HG02938 (cell line): Measurements from ENCODE around the gene AMOTL2.

Experiments used
- ATAC-seq: cut with Tn5 transposase; IDR thresholded peaks from one replicate; pipeline ENCODE4 v1.9.1; 2021; ENCODE audit warnings: mild to moderate bottlenecking, moderate library complexity; ENCODE audit not compliant: unreplicated experiment

AMOTL2 gene

DNA sequence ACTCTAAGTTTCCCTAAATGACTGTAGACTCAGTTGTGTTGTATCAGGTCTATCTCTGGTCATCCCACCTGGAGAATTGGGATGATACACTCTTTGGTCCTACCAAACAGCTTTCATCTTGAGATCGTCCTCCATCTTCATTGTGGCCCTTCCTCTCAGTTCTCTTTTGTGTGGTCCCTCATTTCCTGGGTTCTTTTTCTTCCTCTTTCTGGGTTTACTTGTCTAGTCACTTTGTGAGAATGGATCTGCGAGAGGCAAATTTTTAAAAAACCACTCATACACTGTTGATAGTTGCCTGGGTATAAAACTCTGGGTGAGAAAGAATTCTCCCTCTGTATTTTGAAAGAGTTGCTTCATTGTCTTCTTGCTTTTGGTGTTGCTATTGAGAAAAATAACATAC lies 6.0 kb upstream of the AMOTL2 start:
- no peak for ATAC-seq

DNA sequence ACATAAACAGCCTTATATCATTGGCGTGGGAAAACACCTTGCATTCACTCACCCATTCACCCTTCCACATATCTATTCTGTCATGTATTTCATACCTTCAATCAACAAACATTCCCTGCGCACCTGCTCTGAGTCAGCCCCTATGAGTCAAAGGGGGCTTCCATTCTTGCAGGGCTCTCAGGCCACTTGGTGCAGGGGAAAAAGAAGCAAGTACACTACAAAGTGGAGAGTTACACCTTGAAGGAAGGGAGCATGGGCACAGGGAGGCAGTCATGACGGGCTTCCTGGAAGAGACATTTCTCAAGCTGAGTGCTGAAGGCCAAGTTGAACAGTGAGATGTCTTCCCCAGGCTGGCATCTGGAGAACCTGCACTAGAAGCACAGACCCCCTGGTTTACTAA lies 4.6 kb upstream of the AMOTL2 start:
- ATAC-seq: no peak

DNA sequence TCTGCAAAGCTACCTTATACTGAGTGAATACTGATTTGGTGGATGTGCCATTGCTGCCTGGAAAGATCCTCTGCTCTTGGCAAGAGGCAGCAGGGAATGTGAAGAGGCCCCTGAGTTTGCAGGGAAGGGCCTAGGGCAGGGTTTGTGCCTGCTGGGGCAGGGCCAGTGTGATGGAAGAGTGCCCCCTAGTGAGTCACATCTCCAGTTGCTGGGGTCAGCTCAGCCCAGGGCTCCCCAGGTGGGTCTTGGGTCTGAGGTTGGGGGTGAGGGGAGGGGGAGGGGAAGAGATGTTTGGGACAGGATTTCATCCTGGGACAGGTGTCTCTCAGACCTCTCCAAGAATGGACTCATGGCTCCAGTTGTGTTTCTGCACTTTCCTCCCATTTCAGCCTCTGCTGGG lies 4.1 kb upstream of the AMOTL2 start:
- no peak for ATAC-seq

DNA sequence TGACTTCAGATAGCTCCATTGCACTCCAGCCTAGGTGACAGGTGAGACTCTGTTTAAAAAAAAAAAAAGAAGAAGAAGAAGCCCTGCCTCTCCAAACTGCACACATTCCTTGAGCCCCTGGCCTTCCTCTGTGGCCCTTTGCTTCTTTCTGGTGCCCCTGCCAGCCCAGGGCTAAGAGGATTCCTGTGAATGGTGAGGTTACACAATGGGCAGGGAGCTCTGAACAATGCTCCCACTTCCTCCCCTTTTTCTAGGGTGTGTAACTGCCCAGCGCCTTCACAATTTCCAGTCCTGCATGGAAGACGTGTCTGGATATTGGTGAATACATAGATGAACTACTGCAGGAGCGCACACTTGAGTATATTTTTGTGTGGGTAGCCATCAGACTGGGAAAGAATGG lies 3.6 kb upstream of the AMOTL2 start:
- ATAC-seq: no peak

DNA sequence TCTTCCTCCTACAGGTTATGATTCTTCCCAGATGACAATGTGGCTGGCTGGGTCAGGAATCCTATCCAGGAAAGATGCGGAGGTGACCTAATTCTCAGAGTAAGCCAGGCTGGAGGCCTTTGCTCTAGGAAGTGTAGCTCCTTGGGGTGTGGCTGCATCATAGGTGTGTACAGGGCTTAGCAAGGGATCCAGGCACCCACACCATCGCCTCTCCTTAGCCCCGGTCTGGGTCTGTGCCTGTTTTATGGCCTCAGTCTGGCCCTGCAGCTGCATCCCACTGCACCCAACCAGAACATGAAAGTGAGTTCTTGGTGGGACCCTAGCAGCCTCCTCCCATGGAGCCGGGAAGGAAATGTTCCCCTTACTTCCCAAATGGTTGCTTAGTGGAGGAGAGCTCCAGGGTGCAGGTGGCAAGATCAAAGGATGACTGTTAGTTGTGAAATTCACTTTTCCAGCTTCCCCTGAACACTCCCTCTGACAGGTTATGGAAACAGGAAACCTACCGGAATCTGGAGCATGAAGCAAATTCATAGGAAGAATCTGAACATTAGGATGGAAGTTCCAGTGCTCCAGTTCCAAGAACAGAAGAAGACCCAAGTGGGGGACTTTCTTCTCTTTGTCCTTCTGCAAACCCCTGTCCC lies 2.7 kb upstream of the AMOTL2 start:
- ATAC-seq: no peak

DNA sequence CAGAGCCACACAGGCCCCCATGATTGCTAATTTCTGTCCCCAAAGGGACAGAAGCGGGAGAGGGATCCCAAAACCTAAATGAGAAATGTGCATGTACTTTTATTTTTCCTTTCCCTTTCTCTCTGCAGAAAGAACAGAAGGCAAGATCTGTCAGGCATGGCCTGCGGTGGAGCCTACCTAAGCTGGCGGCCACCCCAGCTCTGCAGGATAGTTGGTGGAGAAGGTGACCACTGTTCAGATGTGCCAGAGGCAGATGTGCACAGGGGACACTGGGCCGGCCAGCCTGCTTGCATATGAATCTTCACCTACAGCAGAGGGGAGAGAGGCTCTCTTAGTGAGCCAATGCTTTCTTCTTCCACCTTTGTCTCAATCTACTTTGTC lies 2.1 kb upstream of the AMOTL2 start:
- no peak for ATAC-seq

DNA sequence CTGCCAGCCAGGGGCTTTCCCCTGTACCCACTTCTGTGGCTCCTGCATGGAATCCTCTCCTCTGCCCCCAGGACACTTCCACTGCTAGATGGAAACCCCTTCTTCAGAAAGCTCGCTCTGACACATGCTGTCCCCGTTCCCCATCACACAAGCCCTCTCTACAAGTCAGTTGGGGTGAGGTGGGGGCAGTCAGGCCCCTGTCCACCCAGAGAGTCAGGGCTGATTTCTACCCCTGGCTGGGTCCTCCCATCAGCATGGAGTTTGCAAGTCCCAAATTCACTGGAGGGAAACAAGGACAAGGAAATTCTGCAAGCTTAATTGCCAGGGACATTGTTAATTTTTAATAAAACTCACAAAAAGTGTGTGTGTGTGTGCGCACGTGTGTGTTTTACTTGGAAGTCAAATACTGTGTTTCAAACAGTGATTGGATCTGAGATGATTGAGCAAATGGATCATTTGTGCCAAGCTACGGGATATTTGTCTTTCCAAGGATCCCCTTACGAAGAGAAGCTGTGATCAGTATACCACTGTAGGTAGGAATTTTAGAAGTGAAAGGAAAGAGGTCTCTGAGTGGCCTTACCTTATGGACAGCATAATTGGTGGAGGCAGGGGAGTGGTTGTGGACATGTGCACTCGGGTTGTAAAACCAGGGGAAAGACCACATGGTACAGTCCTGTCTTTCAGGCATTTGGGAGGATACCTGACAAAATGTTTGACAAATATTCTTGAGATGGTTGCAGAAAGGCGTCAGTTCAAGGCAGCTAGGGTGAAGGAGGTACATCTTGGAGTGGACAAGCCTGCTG lies 1.5 kb upstream of the AMOTL2 start:
- no peak for ATAC-seq

DNA sequence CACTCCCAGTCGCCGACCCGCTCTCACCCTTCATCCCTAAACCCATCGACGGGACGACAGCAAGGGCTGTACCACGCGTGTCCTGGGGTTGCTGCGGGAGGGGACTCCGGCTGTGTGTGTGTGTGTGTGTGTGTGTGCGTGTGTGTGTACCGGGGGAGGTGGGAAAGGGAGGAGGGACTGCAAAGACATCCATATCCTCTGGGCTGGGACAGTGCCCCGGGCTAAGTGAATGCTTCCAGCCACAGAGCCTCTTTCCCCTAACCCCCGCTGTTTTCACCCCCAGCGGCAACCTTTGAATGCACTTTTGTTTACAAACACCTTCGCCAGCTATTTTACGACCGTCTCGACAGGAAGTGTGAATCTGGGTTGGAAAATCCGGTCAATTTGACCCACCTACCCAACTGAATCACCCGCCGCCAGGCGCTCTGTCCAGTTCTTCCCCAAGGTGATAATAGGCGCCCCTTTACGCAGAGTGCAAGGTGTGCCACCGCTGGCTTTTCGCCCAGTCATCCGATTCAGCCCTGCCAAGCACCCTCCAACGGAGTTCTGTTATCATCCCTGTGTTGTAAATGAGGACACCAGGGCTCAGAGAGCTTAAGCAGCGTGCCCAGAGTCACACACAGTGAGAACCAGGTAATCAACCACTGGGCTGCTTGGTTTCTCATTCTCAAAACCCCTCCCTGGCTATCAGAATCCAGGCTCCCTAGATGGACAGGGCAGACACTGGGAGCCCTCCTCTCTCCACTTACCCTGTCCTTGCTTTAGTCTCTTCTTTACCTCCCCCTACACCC lies 739 bp upstream of the AMOTL2 start:
- no peak for ATAC-seq

DNA sequence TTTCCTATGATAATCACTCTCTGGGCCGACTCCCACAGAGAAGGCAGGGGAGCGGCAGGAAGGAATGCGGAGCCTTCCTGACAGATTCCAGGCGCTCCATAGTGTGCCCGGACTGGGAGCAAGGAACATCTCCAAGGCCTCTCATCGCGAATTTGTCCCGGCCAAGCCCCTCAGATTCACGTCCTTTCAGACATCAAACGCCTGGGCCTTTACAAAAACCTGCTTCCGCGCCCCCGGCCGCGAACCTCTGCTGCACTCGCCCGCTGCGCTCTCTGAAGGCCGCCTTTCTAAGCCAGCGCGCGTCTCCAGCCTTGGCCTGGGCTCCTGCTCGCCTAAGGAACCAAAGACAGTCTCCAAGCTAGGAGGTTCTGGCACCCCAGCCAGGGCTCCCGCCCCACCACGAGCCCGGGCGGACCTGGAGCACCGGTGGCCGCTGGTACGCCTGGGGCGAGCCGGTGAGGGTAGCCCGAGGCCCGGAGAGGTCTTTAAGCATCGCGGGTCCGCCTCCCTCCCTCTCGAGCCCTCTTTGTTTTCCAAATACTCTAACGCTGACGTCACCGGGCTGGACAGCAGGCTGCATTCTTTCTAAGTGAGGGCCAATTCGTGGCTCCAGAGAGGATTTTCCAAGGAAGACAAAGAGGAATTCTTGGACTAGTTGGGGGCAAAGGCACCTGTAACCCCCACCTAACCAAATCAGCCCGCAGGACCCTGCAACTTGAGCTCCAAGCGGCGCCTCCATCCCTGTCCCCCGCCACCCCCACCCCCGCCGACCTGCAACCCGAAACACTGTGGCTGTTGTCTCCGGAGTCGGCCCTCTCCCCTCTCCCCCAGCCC lies 759 bp downstream of the AMOTL2 start:
- no peak for ATAC-seq

DNA sequence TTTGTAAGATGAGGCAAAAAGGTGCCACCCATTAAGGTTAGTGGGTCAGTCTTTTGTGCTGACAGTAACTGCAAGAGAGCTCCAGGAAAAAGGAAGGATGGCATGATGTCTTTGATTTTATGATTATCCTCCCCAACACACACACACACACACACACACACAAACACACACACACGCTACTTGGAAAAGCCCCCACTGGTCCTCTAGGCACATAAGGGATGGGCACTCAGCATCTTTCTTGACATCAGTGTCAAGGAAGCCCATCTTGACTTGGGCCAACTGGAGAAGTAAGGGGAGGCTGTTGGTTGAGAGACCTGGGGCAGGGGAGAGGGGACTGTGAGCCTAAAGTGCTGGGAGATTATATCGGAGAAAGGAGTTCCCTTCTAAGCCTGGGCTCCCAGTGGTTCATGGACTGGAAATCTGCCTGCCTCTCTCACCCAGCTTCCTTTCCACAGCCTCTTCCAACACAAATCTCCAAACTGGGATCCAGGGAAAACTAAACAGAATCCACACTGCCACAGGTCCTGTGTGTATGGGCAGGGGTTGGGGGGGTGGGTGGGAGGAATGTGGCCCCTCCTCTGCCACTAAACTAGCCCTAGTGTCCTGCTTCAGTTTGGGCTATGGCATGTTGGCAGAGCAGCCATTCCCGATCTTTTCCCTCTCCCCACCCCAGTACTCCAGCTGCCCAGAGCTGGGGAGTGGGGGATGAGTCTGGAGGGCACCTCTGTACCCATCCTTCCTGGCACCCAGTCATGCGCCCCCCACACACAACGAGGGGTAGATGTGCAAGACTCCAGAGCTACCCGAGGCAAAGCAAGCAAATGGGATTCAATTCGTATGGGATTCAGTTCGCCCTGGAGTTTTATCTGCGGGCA lies 1.6 kb downstream of the AMOTL2 start:
- ATAC-seq: no peak

DNA sequence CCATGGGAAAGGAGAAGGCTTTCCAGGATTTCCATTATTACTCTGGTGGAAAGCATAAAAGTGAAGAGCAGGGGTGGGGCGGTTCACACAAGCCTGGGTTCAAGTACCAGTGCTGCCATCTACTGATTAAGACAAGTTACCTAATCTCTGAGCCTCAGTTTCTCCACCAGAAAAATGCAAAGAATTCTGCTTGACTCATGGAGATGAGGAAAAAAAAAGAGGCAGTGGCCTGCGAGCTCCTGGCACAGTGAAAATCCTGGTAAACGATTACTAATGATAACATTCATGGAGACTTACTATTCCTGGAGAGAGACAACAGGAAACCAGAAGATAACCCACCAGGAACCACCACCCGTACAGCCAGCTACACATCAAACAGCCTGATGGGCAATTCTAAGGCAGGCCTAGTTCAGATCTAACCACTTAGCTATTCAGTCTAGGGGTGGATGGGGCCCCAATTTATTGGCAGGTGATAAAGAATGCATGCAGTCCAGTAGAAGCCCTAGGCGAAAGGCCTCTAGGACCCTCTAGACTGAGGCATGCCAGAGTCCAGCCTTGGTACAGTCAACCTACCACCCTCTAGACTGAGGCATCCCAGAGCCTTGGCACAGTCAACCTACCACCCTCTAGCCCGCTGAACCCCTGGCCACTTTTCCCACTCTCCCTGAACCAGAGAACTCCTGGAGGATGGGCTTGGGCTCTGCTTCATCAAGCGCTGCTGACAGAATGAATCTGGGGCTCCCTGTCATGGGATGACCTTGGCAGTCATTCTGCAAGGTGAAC lies 2.5 kb downstream of the AMOTL2 start:
- ATAC-seq: no peak

DNA sequence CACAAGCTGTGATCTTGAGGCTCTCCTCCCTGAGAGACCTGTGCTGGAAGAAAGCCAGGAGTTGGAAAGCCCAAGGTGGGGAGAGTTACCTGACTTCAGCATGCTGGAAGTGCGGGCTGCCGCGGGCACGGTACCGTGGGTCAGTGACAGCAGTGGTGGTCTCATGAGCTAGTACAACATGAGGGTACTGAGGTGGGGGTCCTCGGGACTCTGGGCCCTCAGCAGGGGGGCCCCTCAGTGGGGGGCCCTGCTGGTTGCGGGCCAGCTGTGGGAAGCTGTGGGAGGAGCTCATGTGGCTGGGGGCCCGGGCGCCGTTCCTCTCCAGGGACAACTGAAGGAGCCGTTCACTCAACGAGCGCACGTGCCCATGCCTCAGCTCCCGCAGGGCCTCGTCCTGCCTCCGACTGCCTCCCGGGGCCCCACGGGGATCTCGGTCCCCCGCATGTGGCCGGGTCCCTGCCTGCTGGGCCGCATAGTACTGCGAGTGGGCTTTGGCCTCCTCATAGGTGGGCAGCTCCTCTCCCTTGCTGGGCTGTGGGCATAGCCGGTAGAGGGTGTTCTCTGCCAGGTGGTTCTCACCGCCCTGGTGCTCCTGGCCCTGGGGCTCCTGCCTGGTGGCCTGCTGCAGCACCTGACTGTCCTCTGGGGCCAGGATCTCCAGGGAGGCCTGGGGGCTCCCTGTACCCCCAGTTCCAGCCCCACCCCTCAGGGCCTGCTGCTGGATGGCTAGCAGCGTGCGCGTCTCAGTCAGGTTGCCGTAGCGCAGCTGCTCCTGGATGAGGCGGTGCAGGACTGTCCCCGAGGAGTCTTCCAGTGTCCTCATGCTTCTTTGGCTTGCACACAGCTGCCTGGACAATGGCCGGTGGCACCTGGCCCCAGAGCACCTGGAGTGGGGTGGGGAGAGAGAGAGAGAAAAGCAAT lies 3.4 kb downstream of the AMOTL2 start:
- ATAC-seq: no peak

DNA sequence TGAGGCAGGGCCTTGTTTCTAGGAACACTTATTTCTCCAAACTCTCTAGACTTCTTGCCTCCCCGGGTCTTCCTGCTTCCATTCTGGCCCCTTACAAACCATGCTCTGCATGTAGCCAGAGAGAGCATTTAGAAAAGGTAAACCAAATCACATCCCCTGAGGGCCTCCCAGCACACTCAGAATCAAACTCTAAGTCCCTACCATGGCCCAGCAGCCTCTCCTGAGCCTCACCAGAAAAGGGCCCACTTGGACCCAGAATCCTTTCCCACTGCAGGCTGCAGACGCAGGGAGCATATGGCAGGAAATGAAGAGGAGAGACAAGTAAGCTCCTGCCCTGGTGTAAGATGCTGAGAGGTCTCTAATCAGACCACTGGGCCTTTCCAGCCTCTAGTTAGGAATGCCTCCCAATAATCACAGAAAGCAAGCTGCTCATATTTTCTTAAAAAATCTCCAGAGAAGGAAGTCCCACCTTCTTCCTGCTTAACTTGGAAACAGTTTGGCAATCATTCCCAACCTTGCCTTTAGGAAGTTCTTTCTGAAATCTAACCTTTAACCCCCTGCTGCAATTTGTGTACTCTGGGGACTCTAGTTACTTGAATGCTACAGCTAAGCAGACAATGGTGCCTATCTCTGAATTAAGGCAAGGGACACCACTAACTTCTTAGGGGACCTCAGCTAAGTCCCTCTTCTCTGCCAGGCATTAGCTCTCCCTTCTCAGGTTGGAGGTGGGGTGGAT lies 4.2 kb downstream of the AMOTL2 start:
- ATAC-seq: no peak

DNA sequence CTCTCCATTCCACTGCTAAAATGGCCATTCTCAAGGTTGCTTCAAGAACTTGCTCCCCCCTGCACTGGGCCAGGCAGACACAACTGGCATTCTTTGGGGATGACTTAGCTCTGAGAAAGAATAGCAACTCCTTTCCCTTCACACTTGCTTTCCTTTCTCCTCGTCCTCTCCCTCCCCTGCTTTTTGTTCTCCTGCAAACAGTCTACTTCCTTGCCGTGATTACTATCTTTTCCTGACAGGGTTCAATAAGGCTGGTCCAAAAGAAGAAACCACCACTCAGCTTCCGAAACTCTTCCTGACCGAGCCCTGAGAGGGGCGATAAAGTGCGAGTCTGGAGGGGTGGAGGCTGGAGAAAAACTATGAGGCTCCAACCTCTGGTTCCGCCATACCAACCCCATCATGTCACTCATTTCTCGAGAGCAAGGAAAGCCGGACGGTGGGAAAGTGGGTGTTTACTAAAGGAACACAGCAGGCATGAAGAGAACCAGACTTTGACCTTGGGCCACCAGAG lies 5.0 kb downstream of the AMOTL2 start:
- ATAC-seq: no peak

DNA sequence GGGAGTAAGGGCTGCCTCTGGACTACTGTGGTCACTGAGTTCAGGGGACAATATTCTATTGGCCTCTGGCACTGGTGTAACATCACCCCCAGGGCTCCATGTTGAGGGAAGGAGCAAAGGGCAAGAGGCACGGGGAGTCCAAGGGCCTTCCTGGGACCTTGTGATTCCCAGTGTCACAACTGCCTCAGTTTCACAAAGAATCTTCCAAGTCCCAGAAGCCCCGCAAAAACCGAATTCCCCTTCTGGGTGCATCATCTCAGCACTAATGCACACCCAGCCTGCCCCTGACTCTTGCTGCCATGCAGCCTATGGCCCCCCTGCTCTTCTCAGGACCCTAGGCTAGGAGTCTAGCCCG lies 5.5 kb downstream of the AMOTL2 start:
- ATAC-seq: no peak

DNA sequence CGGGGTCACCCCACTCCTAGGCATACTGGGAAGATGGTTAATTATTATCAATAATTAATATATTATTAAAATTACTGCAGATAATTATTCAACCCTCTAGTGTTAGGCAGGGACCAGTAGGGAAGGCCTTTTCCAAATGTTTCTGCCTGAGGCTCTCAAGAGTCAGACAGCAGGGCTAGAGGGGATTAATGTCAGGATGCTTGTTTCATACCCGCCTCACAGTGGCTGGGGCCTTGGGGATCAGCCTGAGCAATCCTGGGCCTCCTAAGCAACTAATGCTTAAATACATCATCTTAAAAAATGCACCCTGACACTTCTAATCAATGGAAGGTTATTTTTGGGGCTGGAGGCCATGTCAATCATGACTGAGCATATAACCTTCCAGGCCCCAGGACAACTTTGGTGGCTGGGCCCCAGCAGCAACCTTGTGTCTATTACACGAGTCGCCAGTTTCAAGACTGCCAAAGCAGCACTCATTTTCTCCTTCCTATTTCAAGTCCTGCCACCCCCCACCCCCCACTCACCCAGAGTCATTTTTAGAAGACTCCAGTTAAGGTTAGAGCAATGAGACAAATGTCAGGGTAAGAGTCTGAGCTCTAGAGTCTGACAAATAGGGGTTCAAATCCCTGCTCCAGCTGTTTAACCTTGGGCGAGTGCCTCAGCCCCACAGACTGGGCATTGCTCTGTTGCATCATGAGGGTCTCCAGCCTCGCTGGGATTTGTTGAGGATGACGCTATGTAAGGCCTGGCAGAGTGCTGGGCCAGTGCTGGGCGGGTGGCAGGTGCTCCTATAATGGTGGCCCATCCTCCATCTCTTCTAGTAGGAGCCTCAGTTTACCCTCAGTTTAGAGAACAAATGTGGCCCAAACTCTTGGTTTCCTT lies 6.1 kb downstream of the AMOTL2 start:
- ATAC-seq: no peak
